A673 (cell line): ENCODE measurements around the gene CHAMP1.

Experiments used
- EZH2 ChIP-seq: fragments of 200-600 bp; sonication (generic); IDR thresholded peaks from 2 replicates; pipeline ENCODE4 v1.6.1; 2017; ENCODE audit warnings: borderline replicate concordance, low read depth, mild to moderate bottlenecking, mixed read lengths, antibody characterized with exemption, low read length; ENCODE audit not compliant: poor library complexity, severe bottlenecking
- TF ChIP-seq, protein P1 (sequence below): fragments of 300-800, 200-600 bp; sonication (generic); conservative IDR thresholded peaks from 2 replicates; pipeline ENCODE4 v1.5.1; 2017; ENCODE audit warnings: low read depth, mild to moderate bottlenecking, antibody characterized with exemption, low read length, moderate library complexity, mixed read lengths

DNA sequence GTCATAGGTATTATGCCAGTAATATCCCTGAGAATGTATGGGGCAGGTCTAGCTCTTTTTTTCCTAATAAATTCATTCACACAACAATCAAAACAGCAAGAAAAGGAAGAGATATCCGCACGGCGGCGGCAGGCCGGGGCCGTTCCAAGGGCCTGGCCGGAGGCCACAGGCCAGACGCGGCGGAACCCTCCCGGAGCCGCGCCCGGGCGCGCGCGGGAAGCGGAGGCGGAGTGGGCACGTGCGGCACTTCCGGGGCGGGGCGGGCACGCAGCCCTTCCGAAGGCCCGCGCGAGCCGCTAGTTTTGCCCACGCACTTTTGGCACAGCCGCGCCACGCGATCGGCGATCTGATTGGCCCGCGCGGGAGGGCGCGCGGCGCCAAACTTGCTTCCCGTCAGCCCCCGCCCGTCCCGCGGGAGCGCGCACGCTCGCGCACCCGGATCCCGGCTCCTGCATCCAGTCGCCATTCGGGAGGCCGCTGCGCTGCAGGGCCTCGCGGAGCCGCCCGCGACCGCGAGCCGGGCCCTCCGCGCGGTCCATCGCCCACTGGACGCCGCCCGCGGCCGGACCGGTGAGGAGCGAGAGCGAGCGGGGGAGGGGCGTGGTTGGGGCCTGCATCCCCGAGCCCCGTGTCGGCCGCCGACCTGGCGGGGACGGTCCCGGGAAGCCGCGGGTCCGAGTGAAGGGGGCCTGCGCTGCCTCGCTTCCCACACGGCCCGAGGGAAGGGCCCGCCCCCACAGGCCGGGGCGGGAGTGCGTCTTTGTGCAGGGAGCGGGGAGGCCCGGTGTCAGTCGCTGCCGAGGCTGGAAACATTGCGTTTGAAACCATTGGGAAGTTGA is at the start of gene CHAMP1:
- TF ChIP-seq, protein P1, sequence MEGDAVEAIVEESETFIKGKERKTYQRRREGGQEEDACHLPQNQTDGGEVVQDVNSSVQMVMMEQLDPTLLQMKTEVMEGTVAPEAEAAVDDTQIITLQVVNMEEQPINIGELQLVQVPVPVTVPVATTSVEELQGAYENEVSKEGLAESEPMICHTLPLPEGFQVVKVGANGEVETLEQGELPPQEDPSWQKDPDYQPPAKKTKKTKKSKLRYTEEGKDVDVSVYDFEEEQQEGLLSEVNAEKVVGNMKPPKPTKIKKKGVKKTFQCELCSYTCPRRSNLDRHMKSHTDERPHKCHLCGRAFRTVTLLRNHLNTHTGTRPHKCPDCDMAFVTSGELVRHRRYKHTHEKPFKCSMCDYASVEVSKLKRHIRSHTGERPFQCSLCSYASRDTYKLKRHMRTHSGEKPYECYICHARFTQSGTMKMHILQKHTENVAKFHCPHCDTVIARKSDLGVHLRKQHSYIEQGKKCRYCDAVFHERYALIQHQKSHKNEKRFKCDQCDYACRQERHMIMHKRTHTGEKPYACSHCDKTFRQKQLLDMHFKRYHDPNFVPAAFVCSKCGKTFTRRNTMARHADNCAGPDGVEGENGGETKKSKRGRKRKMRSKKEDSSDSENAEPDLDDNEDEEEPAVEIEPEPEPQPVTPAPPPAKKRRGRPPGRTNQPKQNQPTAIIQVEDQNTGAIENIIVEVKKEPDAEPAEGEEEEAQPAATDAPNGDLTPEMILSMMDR = no peak
- TF ChIP-seq EZH2 = no peak
